ENCODE measurements around the gene SLC4A11.
"Not testable (repeated sequence)": the region's sequence is repeated elsewhere in the genome, so short reads cannot be mapped to it uniquely, and the experiment has no call there.

Gene SLC4A11

GRCh38 chr20:3221398-3222226 lies 17.4 kb downstream of the SLC4A11 start:
- H3K9ac ChIP-seq (ENCODE audit: low read length) = no peak overlapping the region

GRCh38 chr20:3218307-3218988 lies 20.5 kb downstream of the SLC4A11 start:
- no peak overlapping the region for H3K4me3 ChIP-seq (ENCODE audit: low read length)
- H2AFZ ChIP-seq (ENCODE audit: low read depth, low read length) = no peak overlapping the region
- peak; percentile 96 for TF ChIP-seq CTCF (IDR thresholded peaks at IDR 0.05; ENCODE audit: low read depth, low read length)
- TF ChIP-seq EZH2phosphoT487 (IDR thresholded peaks at IDR 0.05; ENCODE audit: low read depth) = no peak
- H3K4me2 ChIP-seq (ENCODE audit: low read length) = peak overlapping the region; percentile 28
- H3K79me2 ChIP-seq (ENCODE audit: low read length) = peaks cover 3% of the 10 kb centered on the region; the same call in 1 of the 2 replicates
- no peak overlapping the region for H3K27ac ChIP-seq (ENCODE audit: low read length)
- no peaks in the 10 kb centered on the region for H3K27me3 ChIP-seq (ENCODE audit: low read depth, low read length)
- no peak overlapping the region for H3K9ac ChIP-seq (ENCODE audit: low read length)
- 0 out of 2 replicates have a peak, but pooled peaks cover 4% of the 10 kb centered on the region for H4K20me1 ChIP-seq (ENCODE audit: insufficient read depth, low read length)
- peaks cover 38% of the 10 kb centered on the region for H3K36me3 ChIP-seq (replicated peaks; ENCODE audit: low read depth, low read length)
- no peaks in the 10 kb centered on the region for H3K9me3 ChIP-seq (ENCODE audit: insufficient read depth, low read length)
- peaks cover 4% of the 10 kb centered on the region; the same call in 1 of the 2 replicates for H3K4me1 ChIP-seq (ENCODE audit: low read length)

More at GRCh38 chr20:3221398-3222226, 17.4 kb downstream of the SLC4A11 start:
- H2AFZ ChIP-seq (ENCODE audit: low read depth, low read length) = no peak overlapping the region
- no peak overlapping the region for H3K4me3 ChIP-seq (ENCODE audit: low read length)
- H3K36me3 ChIP-seq (replicated peaks; ENCODE audit: low read depth, low read length) = peaks cover 31% of the 10 kb centered on the region
- H3K9me3 ChIP-seq (ENCODE audit: insufficient read depth, low read length) = no peaks in the 10 kb centered on the region
- peaks cover 10% of the 10 kb centered on the region; the same call in 1 of the 2 replicates for H4K20me1 ChIP-seq (ENCODE audit: insufficient read depth, low read length)
- TF ChIP-seq CTCF (IDR thresholded peaks at IDR 0.05; ENCODE audit: low read depth, low read length) (no peak), EZH2phosphoT487 (IDR thresholded peaks at IDR 0.05; ENCODE audit: low read depth) (no peak)
- H3K4me2 ChIP-seq (ENCODE audit: low read length) = no peak overlapping the region
- no peak overlapping the region for H3K27ac ChIP-seq (ENCODE audit: low read length)
- no peaks in the 10 kb centered on the region for H3K27me3 ChIP-seq (ENCODE audit: low read depth, low read length)
- peaks cover 4% of the 10 kb centered on the region; the same call in 1 of the 2 replicates for H3K4me1 ChIP-seq (ENCODE audit: low read length)
- no peaks in the 10 kb centered on the region for H3K79me2 ChIP-seq (ENCODE audit: low read length)

- not testable (repeated sequence) for H3K9me3 ChIP-seq (ENCODE audit: insufficient read depth, low read length); H3K4me1 ChIP-seq (ENCODE audit: low read length); H3K4me2 ChIP-seq (ENCODE audit: low read length); H2AFZ ChIP-seq (ENCODE audit: low read depth, low read length); H3K27me3 ChIP-seq (ENCODE audit: low read depth, low read length); H3K27ac ChIP-seq (ENCODE audit: low read length); H3K4me3 ChIP-seq (ENCODE audit: low read length); H4K20me1 ChIP-seq (ENCODE audit: insufficient read depth, low read length); H3K9ac ChIP-seq (ENCODE audit: low read length)
- H3K79me2 ChIP-seq (ENCODE audit: low read length) = peaks cover 33% of the 10 kb centered on the region
- H3K36me3 ChIP-seq (replicated peaks; ENCODE audit: low read depth, low read length) = peaks cover 21% of the 10 kb centered on the region
Observed at GRCh38 chr20:3215359-3215917, 23.6 kb downstream of the SLC4A11 start.

GRCh38 chr20:3213226-3213625 lies 25.8 kb downstream of the SLC4A11 start:
- Histone ChIP-seq H3K27ac (ENCODE audit: low read length) (no peak overlapping the region), H3K4me2 (ENCODE audit: low read length) (no peak overlapping the region), H3K36me3 (replicated peaks; ENCODE audit: low read depth, low read length) (peaks cover 17% of the 10 kb centered on the region), H3K79me2 (ENCODE audit: low read length) (peaks cover 54% of the 10 kb centered on the region), H2AFZ (ENCODE audit: low read depth, low read length) (no peak overlapping the region), H3K4me3 (ENCODE audit: low read length) (no peak overlapping the region), H3K4me1 (ENCODE audit: low read length) (peaks cover 12% of the 10 kb centered on the region), H4K20me1 (ENCODE audit: insufficient read depth, low read length) (0 out of 2 replicates have a peak, but pooled peaks cover 3% of the 10 kb centered on the region), H3K9ac (ENCODE audit: low read length) (no peak overlapping the region), H3K9me3 (ENCODE audit: insufficient read depth, low read length) (no peaks in the 10 kb centered on the region), H3K27me3 (ENCODE audit: low read depth, low read length) (no peaks in the 10 kb centered on the region)
- no peak for TF ChIP-seq CTCF (IDR thresholded peaks at IDR 0.05; ENCODE audit: low read depth, low read length)
- no peak for TF ChIP-seq EZH2phosphoT487 (IDR thresholded peaks at IDR 0.05; ENCODE audit: low read depth)
